H1 (cell line): ENCODE results near the gene TEKT5. TPM values are rescaled to one million over a fixed set of nuclear protein-coding genes. Genes with fewer than 3 reads are reported as not detected.

Experiments used
- CHD1 ChIP-seq: IDR thresholded peaks from 2 replicates; pipeline ENCODE4 v1.6.1; 2012; ENCODE audit warnings: low read depth, low read length, improper control_type of control experiment
- RAD21 ChIP-seq, 2 experiments: IDR thresholded peaks in 1 of 2; conservative IDR thresholded peaks in 1 of 2; 2 replicates each; pipeline ENCODE4 v1.6.1; 2011; ENCODE audit warnings: low read depth in 2 of 2, low read length in 2 of 2, improper control_type of control experiment in 1 of 2, inconsistent platforms in 1 of 2, mild to moderate bottlenecking in 1 of 2, moderate library complexity in 1 of 2
- SIN3A ChIP-seq, 2 experiments: IDR thresholded peaks in 1 of 2; conservative IDR thresholded peaks in 1 of 2; 2 replicates each; pipeline ENCODE4 v1.6.1; 2011 to 2012; ENCODE audit warnings: low read length in 2 of 2, improper control_type of control experiment in 1 of 2, low read depth in 1 of 2, mild to moderate bottlenecking in 1 of 2
- TAF1 ChIP-seq: IDR thresholded peaks from 2 replicates; pipeline ENCODE4 v1.6.1; 2011; ENCODE audit warnings: mild to moderate bottlenecking, low read depth, low read length
- polyA plus RNA-seq, 7 experiments: library from polyadenylated mRNA; depleted of rRNA in 3 of 7; stranded (reverse) in 5 of 7; unstranded in 2 of 7; fragments of >200 nt in 5 of 7; fragments of 200-250 nt in 2 of 7; gene quantifications; 1 replicate in 5 of 7; 2 replicates in 1 of 7; 4 replicates in 1 of 7; pipeline versions ENCODE4 v1.2.1 to v1.2.3, GENCODE V29; 2011 to 2013; ENCODE audit warnings: missing spikeins in 2 of 7, mixed read lengths in 2 of 7
- total RNA-seq: library from RNA; stranded (reverse); fragmentation: NEBNext Ultra II Directional; extraction: Animal tissue kit (Norgen Biotek cat#: 25700); gene quantifications from 2 replicates; pipeline ENCODE4 v1.2.1, GENCODE V29; 2021

TEKT5 gene
- total and polyA plus RNA-seq, 2 of the 8 experiments (the other 6 are each of a cell fraction or from before 2014, with no cell fraction given), result 0.95 TPM; not detected in 1

- no peak for TF ChIP-seq RAD21 (IDR thresholded peaks at IDR 0.05 in 1 of 2, conservative IDR thresholded peaks at IDR 0.05 in 1 of 2; ENCODE audit: low read depth in 2 of 2, low read length in 2 of 2)
- no peak for TF ChIP-seq TAF1
- TF ChIP-seq SIN3A (conservative IDR thresholded peaks at IDR 0.05 in 1 of 2, IDR thresholded peaks at IDR 0.05 in 1 of 2; ENCODE audit: low read depth in 1 of 2, low read length in 2 of 2), result no peak
- no peak for TF ChIP-seq CHD1
- TF ChIP-seq, all 59 proteins: peak for 0
Observed at GRCh38 chr16:10594312-10594950, 100.3 kb downstream of the TEKT5 start (continued).
